Activated CD8-positive, alpha-beta memory T cell treated with anti-CD3 and anti-CD28 coated beads for 1 hour (primary cell): Measurements from ENCODE around the gene PINLYP.

Experiments used
- DNase-seq, 2 donors: peaks; one replicate each; pipeline ENCODE4 v3.0.0-alpha.2; 2020; ENCODE audit warnings: low read depth in 1 of 2; ENCODE audit errors: extremely low read depth in 1 of 2

Gene PINLYP

GRCh38 chr19:43575156-43575950, at the start of gene PINLYP, which contains the start of gene XRCC1:
PINLYP (plus strand) TSS chr19:43575801; CDS start chr19:43577192, 1,391 bp downstream.
XRCC1 (minus strand) TSS chr19:43575527; CDS start chr19:43575458, 69 bp downstream.
- DNase-seq: peak; percentile 89 to 94

- DNase-seq: no peak
Measured at GRCh38 chr19:43525836-43526771, 49.5 kb upstream of the PINLYP start.

- DNase-seq: peak in 1 of 2 donors; percentile 59
Measured at GRCh38 chr19:43526884-43527859, 48.4 kb upstream of the PINLYP start, which contains the start of gene ETHE1. ETHE1 (minus strand) TSS chr19:43527201; CDS start chr19:43527177, 24 bp downstream.

- DNase-seq: no peak
Measured at GRCh38 chr19:43527860-43528622, 47.6 kb upstream of the PINLYP start.

GRCh38 chr19:43532571-43532961, 43.0 kb upstream of the PINLYP start:
- DNase-seq: no peak

- DNase-seq: peak; percentile 61 to 70
Measured at GRCh38 chr19:43532962-43533545, 42.5 kb upstream of the PINLYP start, which contains the start of gene ZNF575. ZNF575 (plus strand) TSS chr19:43533188; CDS start chr19:43534423, 1,235 bp downstream.

- peak; percentile 86 to 91 for DNase-seq
Measured at GRCh38 chr19:43533546-43534304, 41.9 kb upstream of the PINLYP start.

- DNase-seq: no peak
Measured at GRCh38 chr19:43534305-43534815, 41.2 kb upstream of the PINLYP start.

- DNase-seq: no peak
Measured at GRCh38 chr19:43534816-43535761, 40.5 kb upstream of the PINLYP start.

- DNase-seq: no peak
Measured at GRCh38 chr19:43538922-43539321, 36.7 kb upstream of the PINLYP start.

- DNase-seq: no peak
Measured at GRCh38 chr19:43540381-43540780, 35.2 kb upstream of the PINLYP start.

- DNase-seq: no peak
Measured at GRCh38 chr19:43541920-43542650, 33.5 kb upstream of the PINLYP start.

GRCh38 chr19:43544077-43544476, 31.5 kb upstream of the PINLYP start:
- DNase-seq: no peak

GRCh38 chr19:43545276-43545675, 30.3 kb upstream of the PINLYP start:
- no peak for DNase-seq

- DNase-seq: no peak
Measured at GRCh38 chr19:43545981-43546380, 29.6 kb upstream of the PINLYP start.

- DNase-seq: no peak
Measured at GRCh38 chr19:43546581-43546980, 29.0 kb upstream of the PINLYP start.
